T47D (cell line): ENCODE data around the gene PPP1R3G.

Experiments used
- DNase-seq, 2 experiments: peaks; one replicate each; pipeline versions ENCODE4 v3.0.0 to v3.0.0-alpha.2; 2011 to 2012; ENCODE audit warnings: low read depth in 1 of 2, low spot score in 1 of 2
- JUND ChIP-seq: IDR thresholded peaks from 2 replicates; pipeline ENCODE4 v1.6.1; 2012; ENCODE audit warnings: low read depth
- in situ Hi-C: cut with HindIII; loops from 2 replicates; pipeline ENCODE4 v1.10.0; 2016; ENCODE audit warnings: low sequenced_read_pairs, low pct_unique_long_range_greater_than_20kb

Gene PPP1R3G

GRCh38 chr6:5121479-5121878 lies 36.3 kb downstream of the PPP1R3G start:
- in situ Hi-C loops = no loop called here
- TF ChIP-seq JUND = no peak
- no peak for DNase-seq

- no peak for TF ChIP-seq JUND
- in situ Hi-C loops = no loop called here
These were observed 36.8 kb downstream of the PPP1R3G start for GRCh38 chr6:5121956-5122355.

DNA sequence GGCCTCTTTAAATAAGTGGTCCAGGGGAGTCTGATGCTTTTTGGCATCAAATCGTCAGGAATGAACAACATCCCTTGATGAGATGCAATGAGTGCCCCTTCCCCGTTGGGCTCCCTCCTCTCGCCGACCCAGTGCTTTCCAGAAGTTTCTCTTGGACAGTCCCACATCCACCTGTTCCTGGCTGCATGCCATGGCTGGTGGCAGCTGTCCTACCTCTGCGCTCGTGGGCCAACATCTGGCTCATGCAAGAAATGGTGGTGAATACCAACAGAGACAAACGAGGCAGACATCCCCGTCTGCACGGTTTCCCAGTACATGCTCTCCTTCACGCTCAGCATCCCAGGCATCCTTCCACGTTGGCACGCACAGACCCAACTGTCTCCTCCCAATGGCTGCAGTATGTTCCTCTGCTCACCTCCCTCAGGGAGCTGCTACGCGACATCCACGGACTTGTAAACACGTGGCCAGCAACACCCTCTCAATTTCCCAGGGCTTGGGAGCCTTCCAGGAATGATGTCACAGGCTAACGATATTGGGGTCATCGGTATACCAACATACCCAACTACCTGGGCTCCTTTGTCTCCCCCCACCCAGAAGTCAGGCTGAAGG lies 37.5 kb downstream of the PPP1R3G start:
- in situ Hi-C loops = no loop called here
- no peak for DNase-seq
- no peak for TF ChIP-seq JUND

More at GRCh38 chr6:5121956-5122355, 36.8 kb downstream of the PPP1R3G start:
- no peak for DNase-seq

DNA sequence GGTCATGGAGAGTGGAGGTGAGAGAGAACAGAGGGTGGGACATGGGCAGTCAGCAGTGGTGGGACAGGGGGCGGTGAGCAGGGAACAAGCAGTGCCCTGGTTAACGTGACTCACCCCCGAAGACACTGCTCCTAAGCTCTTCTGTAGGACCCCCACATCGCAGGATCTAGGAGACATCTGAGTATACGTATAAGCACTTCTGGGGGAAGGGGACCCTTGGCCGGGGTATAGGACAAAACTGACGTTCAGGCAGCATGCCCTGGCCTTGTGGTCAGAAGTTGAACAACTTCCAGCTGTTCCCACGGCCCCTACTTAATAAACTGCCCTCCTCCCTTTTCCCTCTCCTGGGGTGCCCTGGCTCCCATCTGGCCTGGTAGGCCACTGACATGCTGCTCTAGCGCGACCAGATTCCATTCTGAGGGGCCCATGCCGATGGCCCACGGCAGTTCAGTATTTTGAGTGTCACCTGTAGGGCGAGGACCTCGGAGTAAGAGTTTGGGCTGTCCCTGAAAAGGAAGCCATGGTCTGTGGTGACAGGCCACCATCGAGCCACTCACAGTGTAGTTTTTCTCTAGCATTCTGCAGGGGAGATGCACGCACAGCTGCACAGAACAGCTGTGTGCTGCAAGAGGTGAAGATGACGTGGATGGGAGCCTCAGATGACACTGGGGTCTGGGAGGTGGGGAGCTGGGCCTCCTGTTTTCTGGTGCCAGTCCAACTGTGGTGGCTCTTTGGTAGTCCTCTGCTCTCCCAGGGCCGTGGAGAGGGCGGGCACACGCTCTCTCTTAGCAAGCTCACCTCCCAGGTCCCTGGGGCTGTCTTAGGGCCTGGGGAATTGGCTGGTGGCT lies 38.4 kb downstream of the PPP1R3G start:
- TF ChIP-seq JUND = no peak
- in situ Hi-C loops = no loop called here
- DNase-seq = no peak

DNA sequence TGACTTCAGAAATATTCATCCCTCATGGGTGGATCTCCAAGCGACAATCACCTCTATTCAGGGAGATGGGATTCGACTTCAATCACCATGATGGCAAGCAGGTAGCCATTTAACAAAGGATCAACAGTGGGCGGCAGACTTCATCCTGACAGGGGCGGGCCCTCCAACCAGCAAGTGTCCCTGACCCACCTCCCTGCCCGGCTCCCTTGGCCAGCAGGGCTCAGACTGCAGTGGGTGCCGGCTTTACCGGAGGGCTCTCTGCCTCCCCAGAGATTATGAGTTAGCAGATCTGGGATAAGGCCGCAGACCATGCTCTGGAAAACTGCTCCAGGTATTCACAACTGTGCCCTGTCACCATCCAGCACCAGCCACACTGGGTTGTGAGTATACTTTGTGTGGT lies 39.4 kb downstream of the PPP1R3G start:
- no peak for DNase-seq
- in situ Hi-C loops = no loop called here
- no peak for TF ChIP-seq JUND

DNA sequence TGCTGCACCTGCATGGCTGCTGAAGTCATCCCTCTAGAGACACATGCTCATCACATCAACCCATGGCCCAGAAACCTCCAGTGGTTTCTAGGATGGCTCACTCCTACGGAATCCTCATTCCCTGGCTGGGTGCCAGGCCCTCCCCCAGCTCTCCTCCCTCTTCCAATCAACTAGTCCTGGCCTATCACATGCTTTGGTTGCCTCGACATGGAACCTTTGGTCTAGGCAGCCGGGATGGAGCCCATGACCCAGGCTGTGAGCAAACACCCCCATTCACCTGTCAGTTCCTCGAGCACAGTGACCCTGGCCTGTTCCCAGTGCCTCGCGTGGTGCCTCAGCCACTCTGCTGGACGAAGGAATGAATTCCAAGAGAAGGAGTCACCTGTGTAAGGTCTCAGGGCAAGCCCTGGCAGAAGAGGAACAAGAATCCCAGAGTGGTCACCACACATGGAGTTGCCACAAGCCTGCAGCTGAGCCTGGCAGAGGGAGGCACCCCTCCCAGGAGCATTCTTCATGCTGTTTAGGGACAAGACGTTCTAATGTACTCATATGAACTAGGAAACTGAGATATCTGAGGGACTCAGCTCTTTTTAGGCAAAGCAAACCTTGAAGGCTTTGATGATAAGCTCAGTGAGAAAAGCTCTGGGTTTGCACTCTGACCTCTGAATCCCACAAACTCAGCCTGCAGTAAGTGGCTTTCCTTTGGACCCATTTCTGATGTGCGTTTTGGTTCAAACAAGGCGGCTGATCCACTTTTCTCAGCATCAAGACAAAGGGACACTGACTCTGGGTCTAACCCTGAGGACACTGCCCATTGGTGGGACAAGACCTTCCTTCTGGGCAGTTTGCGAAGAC lies 40.2 kb downstream of the PPP1R3G start:
- TF ChIP-seq JUND = no peak
- in situ Hi-C loops = no loop called here
- peak in 1 of 2 experiments; percentile 9 for DNase-seq

DNA sequence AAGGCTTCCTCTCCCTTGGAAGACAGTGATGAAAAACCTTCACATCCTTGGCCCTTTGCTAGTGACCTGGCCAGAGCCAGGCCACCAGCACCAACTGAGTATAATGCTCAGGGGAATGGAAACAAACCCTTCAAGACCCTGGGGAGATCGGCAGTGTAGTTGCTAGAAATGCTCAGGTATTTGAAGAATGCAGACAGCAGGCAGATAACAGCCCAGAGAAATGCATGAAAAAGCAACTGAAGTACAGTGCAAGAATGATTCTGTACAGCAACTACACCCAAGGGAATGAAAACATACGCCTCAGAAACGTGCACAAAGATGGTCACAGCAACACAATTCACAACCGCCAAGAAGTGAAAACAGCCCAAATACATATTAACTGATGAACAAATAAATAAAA lies 41.1 kb downstream of the PPP1R3G start:
- in situ Hi-C loops = no loop called here
- TF ChIP-seq JUND = no peak
- no peak for DNase-seq

GRCh38 chr6:5127106-5127687 lies 42.1 kb downstream of the PPP1R3G start:
- in situ Hi-C loops = no loop called here

DNA sequence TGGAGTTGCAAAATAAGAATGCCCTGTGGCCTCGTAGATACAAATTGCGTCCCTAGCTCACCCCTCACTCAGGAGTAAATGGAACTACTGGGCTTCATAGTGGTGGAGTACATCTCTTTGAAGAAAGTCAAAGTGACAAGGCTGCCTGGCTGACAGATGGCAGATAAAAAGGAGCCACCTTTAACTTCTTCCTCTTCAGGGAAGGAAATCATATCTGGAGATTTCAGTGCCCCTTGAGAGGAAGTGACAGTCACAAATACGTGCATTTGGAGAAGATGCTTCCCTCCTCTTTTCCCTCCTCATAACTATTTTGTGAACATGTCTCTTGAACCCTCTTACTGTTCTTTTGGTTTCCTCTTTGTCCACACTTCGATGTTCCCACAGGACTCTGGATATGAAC lies 43.2 kb downstream of the PPP1R3G start:
- no peak for TF ChIP-seq JUND
- in situ Hi-C loops = no loop called here

More at GRCh38 chr6:5127106-5127687, 42.1 kb downstream of the PPP1R3G start:
- TF ChIP-seq JUND = no peak
- no peak for DNase-seq

GRCh38 chr6:5130135-5130866 lies 45.2 kb downstream of the PPP1R3G start:
- DNase-seq = no peak
- TF ChIP-seq JUND = no peak
- in situ Hi-C loops = no loop called here

More for the DNA sequence above, 43.2 kb downstream of the PPP1R3G start:
- DNase-seq = no peak

DNA sequence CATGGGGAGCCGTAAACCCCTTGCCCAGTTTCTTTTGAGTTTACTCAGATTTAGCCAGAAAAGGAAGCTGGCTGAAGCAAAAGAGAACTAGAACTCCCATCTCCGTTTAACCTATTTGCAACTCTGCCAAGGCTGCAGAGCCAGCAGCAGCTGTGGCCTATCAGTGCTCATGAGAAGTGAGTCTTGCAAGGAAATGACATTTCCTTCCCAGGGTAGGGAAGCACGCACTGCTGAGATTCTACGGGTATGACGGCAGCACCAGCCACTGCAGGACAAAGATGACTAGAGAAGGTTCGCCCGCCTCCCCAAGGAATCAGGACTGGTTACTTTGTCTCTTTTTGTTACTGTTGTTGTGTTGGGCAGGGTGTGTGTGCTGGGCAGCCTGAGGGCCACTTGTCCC lies 47.6 kb downstream of the PPP1R3G start:
- no peak for TF ChIP-seq JUND
- in situ Hi-C loops = no loop called here
- no peak for DNase-seq

- DNase-seq = no peak
- no peak for TF ChIP-seq JUND
- in situ Hi-C loops = no loop called here
These were observed 48.8 kb downstream of the PPP1R3G start for GRCh38 chr6:5133943-5134342.
